Breast epithelium (tissue), 4 donors: ENCODE data around the gene RTN4. TPM values are rescaled to one million over a fixed set of nuclear protein-coding genes. Genes with fewer than 3 reads are reported as not detected.
A peak's percentile ranks its signal among the peaks of the same experiment; 100 is the strongest.
"Not testable (repeated sequence)": the region's sequence is repeated elsewhere in the genome, so short reads cannot be mapped to it uniquely, and the experiment has no call there.

ENCODE experiments used
- DNase-seq, 2 donors: peaks; one replicate each; pipeline ENCODE4 v3.0.0-alpha.2; 2019; ENCODE audit warnings: low spot score in 2 of 2
- H3K27ac ChIP-seq, 2 donors: fragments of 200-600 bp; sonication (generic) in 1 of 2; one replicate each; pipeline ENCODE4 v1.5.1; 2016 to 2019; ENCODE audit warnings: mild to moderate bottlenecking in 1 of 2
- H3K27me3 ChIP-seq, 2 donors: fragments of 200-600 bp; sonication (generic) in 1 of 2; one replicate each; pipeline versions ENCODE4 v1.5.1 to v1.6.0; 2017 to 2019; ENCODE audit warnings: control low read depth in 1 of 2, mild to moderate bottlenecking in 1 of 2
- H3K36me3 ChIP-seq: fragments of 200-600 bp; one replicate; pipeline ENCODE4 v1.5.1; 2019
- H3K4me1 ChIP-seq, 2 donors: fragments of 200-600 bp; sonication (generic); one replicate each; pipeline ENCODE4 v1.5.1; 2016 to 2019; ENCODE audit warnings: control low read depth in 1 of 2
- H3K4me3 ChIP-seq, 3 donors: fragments of 200-600 bp; sonication (generic); 1 replicate in 2 of 3; 2 replicates in 1 of 3; pipeline ENCODE4 v1.5.1; 2016 to 2019; ENCODE audit warnings: mild to moderate bottlenecking in 3 of 3, moderate library complexity in 2 of 3
- H3K9me3 ChIP-seq, 2 donors: fragments of 200-600 bp; sonication (generic) in 1 of 2; one replicate each; pipeline ENCODE4 v1.5.1; 2016 to 2019; ENCODE audit warnings: control low read depth in 1 of 2
- POLR2A ChIP-seq: fragments of 450-650 bp; IDR thresholded peaks from one replicate; pipeline ENCODE4 v1.6.1; 2016; ENCODE audit warnings: antibody characterized with exemption, mild to moderate bottlenecking, moderate library complexity
- POLR2AphosphoS5 ChIP-seq, 3 donors: sonication (generic); formaldehyde crosslinking; IDR thresholded peaks; one replicate each; pipeline ENCODE4 v1.6.1; 2017; ENCODE audit warnings: antibody characterized with exemption in 3 of 3
- intact Hi-C: fragments of 100-400 bp; cut with DNase I; formaldehyde crosslinking; loops from one replicate; pipeline ENCODE4 v1.15.1; 2023; ENCODE audit warnings: low total_unique reads
- total RNA-seq, 3 donors: library from RNA; depleted of rRNA; stranded (reverse); fragments of >200 nt; gene quantifications; one replicate each; pipeline ENCODE4 v1.1.0, GENCODE V29; 2016
- TF ChIP-seq, protein P1 (sequence below), 3 donors: fragments of 450-650 bp; IDR thresholded peaks; one replicate each; pipeline ENCODE4 v1.5.1; 2016 to 2017; ENCODE audit warnings: antibody characterized with exemption in 3 of 3, mild to moderate bottlenecking in 3 of 3, moderate library complexity in 3 of 3

Gene RTN4
- total RNA-seq, 3 donors from 2014 or later = 188 to 419 (median 201) TPM

DNA sequence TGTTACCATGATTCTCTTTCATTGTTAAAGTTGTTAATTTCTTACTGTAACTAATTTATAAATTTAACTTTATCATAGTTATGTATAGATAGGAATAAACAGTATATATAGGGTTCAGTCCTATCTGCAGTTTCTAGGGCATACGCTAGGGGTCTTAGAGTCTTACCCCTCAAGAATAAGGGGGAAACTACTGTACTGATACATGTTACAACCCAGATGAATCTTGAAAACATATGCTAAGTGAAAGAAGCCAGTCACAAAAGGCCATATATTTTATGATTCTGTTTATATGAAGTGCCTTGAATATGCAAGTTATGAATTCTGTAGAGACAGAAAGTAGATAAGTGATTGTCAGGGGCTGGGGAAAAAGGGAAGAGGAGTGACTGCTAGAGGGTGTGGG is 52.4 kb downstream of the RTN4 start:
- no peak for DNase-seq
- Histone ChIP-seq H3K4me3 (no peak overlapping the region), H3K27me3 (no peaks in the 10 kb centered on the region), H3K27ac (peak overlapping the region in 1 of 2 donors; percentile 27), H3K4me1 (peaks cover 0 to 5% of the 10 kb centered on the region in 2 donors), H3K9me3 (no peaks in the 10 kb centered on the region), H3K36me3 (no peaks in the 10 kb centered on the region)
- no peak for TF ChIP-seq POLR2A
- TF ChIP-seq, protein P1, sequence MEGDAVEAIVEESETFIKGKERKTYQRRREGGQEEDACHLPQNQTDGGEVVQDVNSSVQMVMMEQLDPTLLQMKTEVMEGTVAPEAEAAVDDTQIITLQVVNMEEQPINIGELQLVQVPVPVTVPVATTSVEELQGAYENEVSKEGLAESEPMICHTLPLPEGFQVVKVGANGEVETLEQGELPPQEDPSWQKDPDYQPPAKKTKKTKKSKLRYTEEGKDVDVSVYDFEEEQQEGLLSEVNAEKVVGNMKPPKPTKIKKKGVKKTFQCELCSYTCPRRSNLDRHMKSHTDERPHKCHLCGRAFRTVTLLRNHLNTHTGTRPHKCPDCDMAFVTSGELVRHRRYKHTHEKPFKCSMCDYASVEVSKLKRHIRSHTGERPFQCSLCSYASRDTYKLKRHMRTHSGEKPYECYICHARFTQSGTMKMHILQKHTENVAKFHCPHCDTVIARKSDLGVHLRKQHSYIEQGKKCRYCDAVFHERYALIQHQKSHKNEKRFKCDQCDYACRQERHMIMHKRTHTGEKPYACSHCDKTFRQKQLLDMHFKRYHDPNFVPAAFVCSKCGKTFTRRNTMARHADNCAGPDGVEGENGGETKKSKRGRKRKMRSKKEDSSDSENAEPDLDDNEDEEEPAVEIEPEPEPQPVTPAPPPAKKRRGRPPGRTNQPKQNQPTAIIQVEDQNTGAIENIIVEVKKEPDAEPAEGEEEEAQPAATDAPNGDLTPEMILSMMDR (IDR thresholded peaks at IDR 0.05) = no peak
- no peak for TF ChIP-seq POLR2AphosphoS5 (IDR thresholded peaks at IDR 0.05)
- intact Hi-C loops = no loop called here

DNA sequence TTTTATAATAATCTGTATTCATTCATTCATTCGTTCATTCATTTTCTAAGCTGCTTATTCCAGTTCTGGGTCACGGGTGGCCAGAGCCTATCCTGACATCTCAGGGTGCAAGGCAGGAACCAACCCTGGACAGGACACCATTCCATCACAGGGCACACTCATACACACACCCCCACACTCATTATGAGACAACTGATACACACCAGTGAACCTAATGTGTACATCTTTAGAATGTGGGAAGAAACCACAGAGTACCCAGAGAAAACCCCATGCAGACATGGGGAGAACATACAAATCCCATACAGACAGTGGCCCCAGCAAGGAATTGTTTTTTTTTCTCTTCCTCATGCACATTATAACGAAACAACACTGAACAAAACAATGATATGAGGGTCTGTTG is 54.7 kb downstream of the RTN4 start:
- Histone ChIP-seq H3K9me3 (no peaks in the 10 kb centered on the region), H3K4me3 (no peak overlapping the region), H3K36me3 (no peaks in the 10 kb centered on the region), H3K27me3 (no peaks in the 10 kb centered on the region), H3K4me1 (peaks cover 0 to 5% of the 10 kb centered on the region in 2 donors), H3K27ac (no peak overlapping the region)
- intact Hi-C loops = no loop called here
- TF ChIP-seq POLR2A (no peak), POLR2AphosphoS5 (IDR thresholded peaks at IDR 0.05) (no peak)
- TF ChIP-seq, protein P1 (IDR thresholded peaks at IDR 0.05) = no peak
- DNase-seq = no peak

DNA sequence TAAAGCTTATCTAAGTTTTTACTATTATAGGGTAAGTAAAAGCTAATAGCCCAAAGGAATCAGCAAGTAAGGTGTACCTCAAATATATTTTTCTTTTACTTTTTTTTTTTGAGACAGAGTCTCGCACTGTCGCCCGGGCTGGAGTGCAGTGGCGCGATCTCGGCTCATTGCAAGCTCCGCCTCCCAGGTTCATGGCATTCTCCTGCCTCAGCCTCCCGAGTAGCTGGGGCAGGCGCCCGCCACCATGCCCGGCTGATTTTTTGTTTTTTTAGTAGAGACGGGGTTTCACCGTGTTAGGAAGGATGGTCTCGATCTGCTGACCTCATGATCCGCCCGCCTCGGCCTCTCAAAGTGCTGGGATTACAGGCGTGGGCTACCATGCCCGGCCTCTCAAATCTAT is 59.6 kb downstream of the RTN4 start:
- H3K4me1 ChIP-seq, intact Hi-C loops: not testable (repeated sequence)

DNA sequence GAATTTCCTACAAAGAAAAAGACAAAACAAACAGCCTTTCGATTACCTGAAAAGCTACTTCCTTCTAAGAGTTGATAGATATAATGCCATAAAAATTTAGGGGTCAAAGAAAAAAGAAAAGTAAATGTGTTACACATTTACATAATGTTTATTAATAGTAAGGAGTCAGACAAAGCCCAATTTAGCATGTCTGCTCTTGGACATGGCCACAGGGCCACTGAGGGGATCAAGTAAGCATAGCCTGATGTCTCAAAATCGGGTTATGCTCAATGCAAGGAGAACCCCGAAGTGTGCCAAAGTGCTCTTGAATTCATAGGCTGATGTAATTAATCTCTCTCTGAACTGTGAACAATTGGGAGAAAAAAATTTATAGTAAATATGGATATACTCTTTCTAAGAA is 61.6 kb downstream of the RTN4 start:
- Histone ChIP-seq H3K4me1 (peaks cover 0 to 6% of the 10 kb centered on the region in 2 donors), H3K27me3 (no peaks in the 10 kb centered on the region), H3K36me3 (no peaks in the 10 kb centered on the region), H3K4me3 (no peak overlapping the region), H3K9me3 (no peaks in the 10 kb centered on the region), H3K27ac (no peak overlapping the region)
- DNase-seq = no peak
- intact Hi-C loops = no loop called here
- TF ChIP-seq POLR2AphosphoS5 (IDR thresholded peaks at IDR 0.05) (no peak), POLR2A (no peak)
- TF ChIP-seq, protein P1 (IDR thresholded peaks at IDR 0.05) = no peak

More for the DNA sequence above, 59.6 kb downstream of the RTN4 start:
- not testable (repeated sequence) for H3K36me3 ChIP-seq, H3K27me3 ChIP-seq, DNase-seq, H3K9me3 ChIP-seq, H3K27ac ChIP-seq, H3K4me3 ChIP-seq

DNA sequence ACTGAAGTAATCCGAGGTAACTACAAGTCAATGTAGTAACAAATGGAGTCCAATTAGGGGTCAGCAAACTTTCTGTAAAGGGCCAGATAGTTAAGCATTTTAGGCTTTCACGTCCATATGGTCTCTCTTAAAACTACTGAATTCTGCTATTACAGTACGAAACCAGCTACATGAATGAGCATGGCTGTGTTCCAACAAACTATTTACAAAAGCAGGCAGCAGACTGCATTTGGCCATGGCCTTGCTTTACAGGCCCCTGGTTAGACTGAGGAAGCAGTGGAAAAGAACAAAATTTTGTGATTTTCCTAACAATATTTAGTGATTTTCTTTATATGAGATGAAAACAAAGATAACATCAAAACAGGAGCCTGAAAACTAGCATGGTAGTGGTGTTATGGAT is 64.0 kb downstream of the RTN4 start:
- Histone ChIP-seq H3K4me3 (no peak overlapping the region), H3K36me3 (no peaks in the 10 kb centered on the region), H3K4me1 (peaks cover 0 to 14% of the 10 kb centered on the region in 2 donors), H3K27ac (peak overlapping the region in 1 of 2 donors; percentile 31), H3K27me3 (no peaks in the 10 kb centered on the region), H3K9me3 (no peaks in the 10 kb centered on the region)
- intact Hi-C loops = no loop called here
- no peak for DNase-seq
- TF ChIP-seq POLR2A (no peak), POLR2AphosphoS5 (IDR thresholded peaks at IDR 0.05) (no peak)
- TF ChIP-seq, protein P1 (IDR thresholded peaks at IDR 0.05) = no peak

DNA sequence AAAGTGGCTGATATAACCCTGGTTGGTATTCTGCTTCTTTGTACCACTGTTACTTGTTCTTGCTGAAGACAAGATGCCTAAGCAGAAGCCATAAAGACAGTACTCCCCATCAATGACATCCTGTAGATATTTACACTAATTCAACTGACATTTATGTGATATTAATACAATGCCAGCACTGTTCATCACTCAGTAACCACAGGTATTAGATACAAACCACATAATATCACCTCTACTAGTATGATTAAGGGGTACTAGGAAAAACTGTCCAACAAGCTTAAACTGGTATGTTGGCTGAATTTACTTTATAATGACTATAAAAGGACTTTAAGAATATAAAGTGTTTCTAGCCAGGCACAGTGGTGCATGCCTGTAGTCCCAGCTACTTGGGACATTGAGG is 65.8 kb downstream of the RTN4 start:
- intact Hi-C loops = no loop called here
- Histone ChIP-seq H3K4me1 (peaks cover 0 to 21% of the 10 kb centered on the region in 2 donors), H3K4me3 (no peak overlapping the region), H3K9me3 (no peaks in the 10 kb centered on the region), H3K36me3 (no peaks in the 10 kb centered on the region), H3K27ac (peak overlapping the region in 1 of 2 donors; percentile 63), H3K27me3 (no peaks in the 10 kb centered on the region)
- no peak for DNase-seq
- no peak for TF ChIP-seq POLR2A
- no peak for TF ChIP-seq POLR2AphosphoS5 (IDR thresholded peaks at IDR 0.05)
- TF ChIP-seq, protein P1 (IDR thresholded peaks at IDR 0.05) = no peak
